Adrenal gland (tissue), 5 donors: Measurements from ENCODE around the gene M6PR.

Experiments
- POLR2A ChIP-seq, 2 donors: fragments of 450-650 bp; IDR thresholded peaks; one replicate each; pipeline ENCODE4 v1.6.1; 2017; ENCODE audit warnings: antibody characterized with exemption in 2 of 2, mild to moderate bottlenecking in 2 of 2, moderate library complexity in 1 of 2
- TF ChIP-seq, protein P1 (sequence below), 6 experiments: fragments of 450-650 bp in 4 of 6; fragments of 200-600 bp in 2 of 6; sonication (generic) in 1 of 6; IDR thresholded peaks; 1 replicate in 5 of 6; 2 replicates in 1 of 6; pipeline versions ENCODE4 v1.5.1 to v1.8.0; 2016 to 2021; ENCODE audit warnings: antibody characterized with exemption in 6 of 6, mild to moderate bottlenecking in 2 of 6, moderate library complexity in 1 of 6
- donor health status: DM: no; HTN: no; CAD: no.

DNA sequence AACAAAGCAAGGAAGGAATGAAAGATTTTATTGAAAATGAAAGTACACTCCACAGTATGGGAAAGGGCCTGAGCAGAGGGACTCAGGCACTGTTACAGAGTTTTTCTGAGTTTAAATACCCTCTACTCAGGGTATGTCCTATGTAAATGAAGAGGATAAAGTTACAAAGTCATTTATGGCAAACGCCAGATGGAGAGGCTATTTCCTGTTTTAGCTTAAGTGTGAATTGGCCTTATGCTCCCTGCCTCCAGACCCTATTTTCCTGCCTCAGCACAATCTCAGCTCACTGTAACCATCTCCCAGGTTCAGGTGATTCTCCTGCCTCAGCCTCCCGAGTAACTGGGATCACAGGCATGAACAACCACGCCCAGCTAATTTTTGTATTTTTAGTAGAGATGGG is 41.9 kb downstream of the M6PR start:
- TF ChIP-seq, protein P1, sequence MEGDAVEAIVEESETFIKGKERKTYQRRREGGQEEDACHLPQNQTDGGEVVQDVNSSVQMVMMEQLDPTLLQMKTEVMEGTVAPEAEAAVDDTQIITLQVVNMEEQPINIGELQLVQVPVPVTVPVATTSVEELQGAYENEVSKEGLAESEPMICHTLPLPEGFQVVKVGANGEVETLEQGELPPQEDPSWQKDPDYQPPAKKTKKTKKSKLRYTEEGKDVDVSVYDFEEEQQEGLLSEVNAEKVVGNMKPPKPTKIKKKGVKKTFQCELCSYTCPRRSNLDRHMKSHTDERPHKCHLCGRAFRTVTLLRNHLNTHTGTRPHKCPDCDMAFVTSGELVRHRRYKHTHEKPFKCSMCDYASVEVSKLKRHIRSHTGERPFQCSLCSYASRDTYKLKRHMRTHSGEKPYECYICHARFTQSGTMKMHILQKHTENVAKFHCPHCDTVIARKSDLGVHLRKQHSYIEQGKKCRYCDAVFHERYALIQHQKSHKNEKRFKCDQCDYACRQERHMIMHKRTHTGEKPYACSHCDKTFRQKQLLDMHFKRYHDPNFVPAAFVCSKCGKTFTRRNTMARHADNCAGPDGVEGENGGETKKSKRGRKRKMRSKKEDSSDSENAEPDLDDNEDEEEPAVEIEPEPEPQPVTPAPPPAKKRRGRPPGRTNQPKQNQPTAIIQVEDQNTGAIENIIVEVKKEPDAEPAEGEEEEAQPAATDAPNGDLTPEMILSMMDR (IDR thresholded peaks at IDR 0.05) = no peak
- no peak for TF ChIP-seq POLR2A (IDR thresholded peaks at IDR 0.05)
